ENCODE data around the gene CNPY4. TPM values are rescaled to one million over a fixed set of nuclear protein-coding genes. Genes with fewer than 3 reads are reported as not detected.

The CNPY4 gene
- total RNA-seq, 2 experiments from 2014 or later, result 20.9 to 26.7 TPM

DNA sequence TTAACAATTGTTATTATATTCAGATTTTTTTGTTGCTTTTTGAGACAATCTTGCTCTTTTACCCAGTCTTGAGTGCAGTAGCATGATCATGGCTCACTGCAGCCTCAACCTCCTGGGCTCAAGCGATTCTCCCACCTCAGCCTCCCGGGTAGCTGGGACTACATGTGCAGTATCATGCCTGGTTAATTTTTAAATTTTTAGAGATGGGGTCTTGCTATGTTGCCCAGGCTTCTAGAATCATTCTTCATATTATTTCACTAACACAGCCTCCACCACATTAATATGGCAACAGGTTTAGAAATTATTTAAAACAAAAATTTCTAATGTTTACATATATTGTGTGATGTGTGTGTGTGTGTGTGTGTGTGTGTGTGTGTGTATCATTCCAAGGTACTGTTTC, 27.8 kb downstream of the CNPY4 start:
- no peak overlapping the region for H2AFZ ChIP-seq (ENCODE audit: low read length)
- no peaks in the 10 kb centered on the region for H4K20me1 ChIP-seq (ENCODE audit: insufficient read depth, low read length)
- BruUV-seq (replicated peaks), result no TSS peak
- intact Hi-C loops (cut with micrococcal nuclease; ENCODE audit: unreplicated experiment), result loop anchor here (5.0 kb wide), 1 partner anchor 75 kb away; no protein-coding TSS in a partner anchor
- no peak overlapping the region for H3K27ac ChIP-seq (ENCODE audit: low read depth, low read length, poor library complexity, severe bottlenecking)
- peaks cover 32% of the 10 kb centered on the region for H3K4me1 ChIP-seq (ENCODE audit: insufficient read depth, low read length, poor library complexity, severe bottlenecking)
- peaks cover 9% of the 10 kb centered on the region; the same call in 1 of the 2 replicates for H3K36me3 ChIP-seq (ENCODE audit: insufficient read depth, low read length)
- TF ChIP-seq EZH2phosphoT487 (IDR thresholded peaks at IDR 0.05; ENCODE audit: borderline replicate concordance, low read depth, low read length), result no peak
- TF ChIP-seq CTCF (conservative IDR thresholded peaks at IDR 0.05; ENCODE audit: low read length), result no peak
- no peak overlapping the region for H3K4me2 ChIP-seq (ENCODE audit: low read length)
- no peak overlapping the region for H3K4me3 ChIP-seq (ENCODE audit: low read depth, low read length, poor library complexity, severe bottlenecking)
- ChIA-PET POLR2A (interaction anchor here (1.0 to 3.4 kb wide), 2 partner anchors 9 to 42 kb away, joined by 4 to 34 read pairs; no protein-coding TSS in a partner anchor), CTCF (ENCODE audit: unreplicated experiment) (no interaction called here)
- no peak for DNase-seq (ENCODE audit: low spot score)
- H3K9me2 ChIP-seq (ENCODE audit: insufficient read depth, low read length), result no peaks in the 10 kb centered on the region
- H3K9me3 ChIP-seq (ENCODE audit: low read length), result no peaks in the 10 kb centered on the region
- H3K79me2 ChIP-seq (ENCODE audit: insufficient read depth, low read depth, low read length), result peaks cover 28% of the 10 kb centered on the region

- peaks cover 37% of the 10 kb centered on the region for H3K79me2 ChIP-seq (ENCODE audit: insufficient read depth, low read depth, low read length)
- TSS peak; percentile 82 for BruUV-seq (replicated peaks)
- no peak for TF ChIP-seq EZH2phosphoT487 (IDR thresholded peaks at IDR 0.05; ENCODE audit: borderline replicate concordance, low read depth, low read length)
- TF ChIP-seq CTCF (conservative IDR thresholded peaks at IDR 0.05; ENCODE audit: low read length), result no peak
- H3K4me1 ChIP-seq (ENCODE audit: insufficient read depth, low read length, poor library complexity, severe bottlenecking), result peaks cover 36% of the 10 kb centered on the region
- H3K9me3 ChIP-seq (ENCODE audit: low read length), result no peaks in the 10 kb centered on the region
- H3K4me3 ChIP-seq (ENCODE audit: low read depth, low read length, poor library complexity, severe bottlenecking), result peak overlapping the region; percentile 63
- peaks cover 19% of the 10 kb centered on the region; the same call in 1 of the 2 replicates for H3K36me3 ChIP-seq (ENCODE audit: insufficient read depth, low read length)
- intact Hi-C loops (cut with micrococcal nuclease; ENCODE audit: unreplicated experiment), result loop anchor here (5.0 kb wide), 1 partner anchor 74 kb away; no protein-coding TSS in a partner anchor
- CTCF ChIA-PET (ENCODE audit: unreplicated experiment), result interaction anchor here (1.0 kb wide), 2 partner anchors 10 to 15 kb away, joined by 3 read pairs; no protein-coding TSS in a partner anchor
- DNase-seq (ENCODE audit: low spot score), result no peak
- H3K27ac ChIP-seq (ENCODE audit: low read depth, low read length, poor library complexity, severe bottlenecking), result peak overlapping the region; percentile 65
- peak overlapping the region; percentile 88 for H3K4me2 ChIP-seq (ENCODE audit: low read length)
- no peaks in the 10 kb centered on the region for H3K9me2 ChIP-seq (ENCODE audit: insufficient read depth, low read length)
- H4K20me1 ChIP-seq (ENCODE audit: insufficient read depth, low read length), result no peaks in the 10 kb centered on the region
- POLR2A ChIA-PET, result interaction anchor here (0.5 to 3.4 kb wide), 14 partner anchors 9 to 333 kb away, joined by 3 to 34 read pairs (median 6); partner anchors contain the start of genes GPC2, STAG3 and TRAPPC14
- peak overlapping the region; percentile 62 for H2AFZ ChIP-seq (ENCODE audit: low read length)
Observed at GRCh38 chr7:100148225-100148558, 28.8 kb downstream of the CNPY4 start.

All from OCI-LY7 (cell line).